Tibial artery (tissue), 4 donors: Measurements from ENCODE around the gene MPND.
A peak's percentile ranks its signal among the peaks of the same experiment; 100 is the strongest.

ENCODE experiments used
- DNase-seq, 2 donors: peaks; one replicate each; pipeline ENCODE4 v3.0.0-alpha.2; 2019
- H3K27ac ChIP-seq, 2 donors: fragments of 200-600 bp; sonication (generic) in 1 of 2; 1 replicate in 1 of 2; 2 replicates in 1 of 2; pipeline ENCODE4 v1.5.1; 2018 to 2019; ENCODE audit warnings: mild to moderate bottlenecking in 1 of 2
- H3K27me3 ChIP-seq, 2 donors: fragments of 200-600 bp; sonication (generic) in 1 of 2; one replicate each; pipeline versions ENCODE4 v1.5.1 to v1.6.0; 2016 to 2019
- H3K36me3 ChIP-seq, 3 donors: fragments of 200-600 bp; sonication (generic) in 2 of 3; one replicate each; pipeline ENCODE4 v1.5.1; 2016 to 2019; ENCODE audit warnings: mild to moderate bottlenecking in 2 of 3
- H3K4me1 ChIP-seq, 4 donors: fragments of 200-600 bp; sonication (generic) in 2 of 4; 1 replicate in 3 of 4; 2 replicates in 1 of 4; pipeline ENCODE4 v1.5.1; 2016 to 2019
- H3K4me3 ChIP-seq, 2 donors: fragments of 200-600 bp; sonication (generic) in 1 of 2; 1 replicate in 1 of 2; 2 replicates in 1 of 2; pipeline ENCODE4 v1.5.1; 2018 to 2019; ENCODE audit warnings: mild to moderate bottlenecking in 2 of 2
- H3K9me3 ChIP-seq, 3 donors: fragments of 200-600 bp; sonication (generic) in 1 of 3; one replicate each; pipeline ENCODE4 v1.5.1; 2016 to 2019
- CTCF ChIP-seq, 2 experiments: fragments of 200-600 bp in 1 of 2; fragments of 450-650 bp in 1 of 2; IDR thresholded peaks; one replicate each; pipeline ENCODE4 v1.5.1; 2017 to 2019; ENCODE audit warnings: antibody characterized with exemption in 2 of 2, mild to moderate bottlenecking in 1 of 2, moderate library complexity in 1 of 2
- intact Hi-C: fragments of 100-400 bp; cut with DNase I; formaldehyde crosslinking; loops from one replicate; pipeline ENCODE4 v1.15.0; 2023; ENCODE audit warnings: low total_unique reads

The MPND gene

GRCh38 chr19:4343370-4344307 is at the start of gene MPND:
Gene MPND, plus strand, starts transcription at chr19:4343562. Its CDS starts 32 bp downstream, at chr19:4343594.
- peak; percentile 92 to 95 for DNase-seq
- Histone ChIP-seq H3K36me3 (peaks cover 0 to 20% (median 0%) of the 10 kb centered on the region in 3 donors), H3K4me1 (peaks cover 0 to 15% (median 13%) of the 10 kb centered on the region in 4 donors), H3K9me3 (no peaks in the 10 kb centered on the region), H3K4me3 (peak within 1 kb of the TSS; percentile 70 to 74), H3K27ac (peak within 1 kb of the TSS; percentile 90 to 91), H3K27me3 (peaks cover 0 to under 1% of the 10 kb centered on the region in 2 donors)
- intact Hi-C loops = loop anchor here (5.0 kb wide), 1 partner anchor 59 kb away; the partner anchor contains the start of genes CHAF1A and SH3GL1
- no peak for TF ChIP-seq CTCF (IDR thresholded peaks at IDR 0.05)

GRCh38 chr19:4294389-4294788 is 49.0 kb upstream of the MPND start:
- intact Hi-C loops = no loop called here
- DNase-seq = no peak

GRCh38 chr19:4295972-4296771 is 47.2 kb upstream of the MPND start:
- no peaks in the 10 kb centered on the region for H3K36me3 ChIP-seq
- DNase-seq = no peak
- intact Hi-C loops = no loop called here
- H3K27me3 ChIP-seq = peaks cover 0 to 60% of the 10 kb centered on the region in 2 donors
- H3K4me3 ChIP-seq = no peak overlapping the region
- no peaks in the 10 kb centered on the region for H3K9me3 ChIP-seq
- TF ChIP-seq CTCF (IDR thresholded peaks at IDR 0.05) = no peak
- H3K27ac ChIP-seq = no peak overlapping the region
- no peaks in the 10 kb centered on the region for H3K4me1 ChIP-seq

More at GRCh38 chr19:4294389-4294788, 49.0 kb upstream of the MPND start:
- H3K4me3 ChIP-seq = no peak overlapping the region
- H3K27me3 ChIP-seq = peaks cover 0 to 68% of the 10 kb centered on the region in 2 donors
- H3K36me3 ChIP-seq = no peaks in the 10 kb centered on the region
- H3K27ac ChIP-seq = no peak overlapping the region
- no peaks in the 10 kb centered on the region for H3K9me3 ChIP-seq
- H3K4me1 ChIP-seq = no peaks in the 10 kb centered on the region
- no peak for TF ChIP-seq CTCF (IDR thresholded peaks at IDR 0.05)

- intact Hi-C loops = no loop called here
- Histone ChIP-seq H3K27me3 (peaks cover 0 to 56% of the 10 kb centered on the region in 2 donors), H3K27ac (no peak overlapping the region), H3K4me1 (no peaks in the 10 kb centered on the region), H3K4me3 (no peak overlapping the region), H3K36me3 (no peaks in the 10 kb centered on the region), H3K9me3 (no peaks in the 10 kb centered on the region)
- DNase-seq = no peak
- no peak for TF ChIP-seq CTCF (IDR thresholded peaks at IDR 0.05)
These were observed 45.2 kb upstream of the MPND start for GRCh38 chr19:4297901-4298809.
